H9 (cell line): ENCODE data around the gene GEMIN2. TPM values are rescaled to one million over a fixed set of nuclear protein-coding genes. Genes with fewer than 3 reads are reported as not detected.

Experiments used
- DNase-seq: peaks from one replicate; pipeline ENCODE4 v3.0.0-alpha.2; 2017
- H2AFZ ChIP-seq: one replicate; pipeline ENCODE4 v1.6.1; 2013; ENCODE audit warnings: mild to moderate bottlenecking, low read length, control low read depth, moderate library complexity
- H2AK5ac ChIP-seq: 2 replicates; pipeline ENCODE4 v1.6.1; 2013; ENCODE audit warnings: low read length, control low read depth, mixed read lengths; ENCODE audit not compliant: insufficient read length
- H2BK120ac ChIP-seq: one replicate; pipeline ENCODE4 v1.6.1; 2013; ENCODE audit warnings: low read depth, mild to moderate bottlenecking, low read length, control low read depth, inconsistent platforms; ENCODE audit not compliant: poor library complexity, severe bottlenecking
- H2BK12ac ChIP-seq: 2 replicates; pipeline ENCODE4 v1.6.1; 2013; ENCODE audit warnings: low read length, control low read depth, mixed read lengths, low read depth; ENCODE audit not compliant: insufficient read length
- H2BK15ac ChIP-seq: 2 replicates; pipeline ENCODE4 v1.6.1; 2013; ENCODE audit warnings: low read depth, low read length, control low read depth
- H2BK20ac ChIP-seq: one replicate; pipeline ENCODE4 v1.6.1; 2013; ENCODE audit warnings: low read depth, mild to moderate bottlenecking, low read length, control low read depth, inconsistent platforms; ENCODE audit not compliant: poor library complexity, severe bottlenecking
- H2BK5ac ChIP-seq: 2 replicates; pipeline ENCODE4 v1.6.1; 2013; ENCODE audit warnings: low read length, control low read depth, mixed read lengths; ENCODE audit not compliant: insufficient read length
- H3K14ac ChIP-seq: 2 replicates; pipeline ENCODE4 v1.6.1; 2013; ENCODE audit warnings: low read length, control low read depth; ENCODE audit not compliant: insufficient read depth
- H3K18ac ChIP-seq: 2 replicates; pipeline ENCODE4 v1.6.1; 2013; ENCODE audit warnings: low read depth, mild to moderate bottlenecking, mixed read lengths, low read length, control low read depth; ENCODE audit not compliant: insufficient read length
- H3K23ac ChIP-seq: 2 replicates; pipeline ENCODE4 v1.6.1; 2013; ENCODE audit warnings: low read length, control low read depth, mixed read lengths, low read depth; ENCODE audit not compliant: insufficient read length
- H3K23me2 ChIP-seq: 2 replicates; pipeline ENCODE4 v1.6.1; 2013; ENCODE audit warnings: low read depth, mild to moderate bottlenecking, mixed read lengths, low read length, control low read depth; ENCODE audit not compliant: insufficient read length, poor library complexity, severe bottlenecking
- H3K27ac ChIP-seq: 2 replicates; pipeline ENCODE4 v1.5.1; 2013; ENCODE audit warnings: low read length, control low read depth, mixed read lengths, low read depth; ENCODE audit not compliant: insufficient read length
- H3K27me3 ChIP-seq: 2 replicates; pipeline ENCODE4 v1.6.1; 2013; ENCODE audit warnings: low read length, control low read depth, inconsistent platforms; ENCODE audit not compliant: insufficient read depth
- H3K4ac ChIP-seq: 2 replicates; pipeline ENCODE4 v1.6.1; 2013; ENCODE audit warnings: low read depth, mild to moderate bottlenecking, control low read depth, inconsistent platforms, low read length, moderate library complexity
- H3K4me1 ChIP-seq: 2 replicates; pipeline ENCODE4 v1.6.1; 2013; ENCODE audit warnings: low read length, control low read depth, inconsistent platforms; ENCODE audit not compliant: insufficient read depth
- H3K4me2 ChIP-seq: 2 replicates; pipeline ENCODE4 v1.6.1; 2013; ENCODE audit warnings: low read length, control low read depth, mixed read lengths; ENCODE audit not compliant: insufficient read length, insufficient read depth
- H3K56ac ChIP-seq: 2 replicates; pipeline ENCODE4 v1.6.1; 2013; ENCODE audit warnings: low read depth, mild to moderate bottlenecking, mixed read lengths, low read length, control low read depth; ENCODE audit not compliant: insufficient read length
- H3K79me1 ChIP-seq: 2 replicates; pipeline ENCODE4 v1.6.1; 2013; ENCODE audit warnings: low read depth, mild to moderate bottlenecking, moderate library complexity, low read length, control low read depth, inconsistent platforms; ENCODE audit not compliant: insufficient read depth, poor library complexity, severe bottlenecking
- H3K79me2 ChIP-seq: 2 replicates; pipeline ENCODE4 v1.6.1; 2013; ENCODE audit warnings: low read length, control low read depth, inconsistent platforms; ENCODE audit not compliant: insufficient read depth
- H3K9ac ChIP-seq: 2 replicates; pipeline ENCODE4 v1.6.1; 2013; ENCODE audit warnings: low read length, control low read depth, mixed read lengths; ENCODE audit not compliant: insufficient read length; ENCODE audit errors: extremely low read depth
- H3K9me3 ChIP-seq: one replicate; pipeline ENCODE4 v1.6.1; 2013; ENCODE audit warnings: low read depth, low read length, inconsistent platforms; ENCODE audit not compliant: control insufficient read depth
- H3T11ph ChIP-seq: one replicate; pipeline ENCODE4 v1.6.1; 2013; ENCODE audit warnings: mild to moderate bottlenecking, low read length, control low read depth, inconsistent platforms
- H4K20me1 ChIP-seq: one replicate; pipeline ENCODE4 v1.6.1; 2013; ENCODE audit not compliant: control insufficient read depth, insufficient read length, insufficient read depth
- H4K5ac ChIP-seq: 2 replicates; pipeline ENCODE4 v1.6.1; 2013; ENCODE audit warnings: low read depth, mild to moderate bottlenecking, mixed read lengths, low read length, control low read depth; ENCODE audit not compliant: insufficient read length
- H4K8ac ChIP-seq: replicated peaks from 2 replicates; pipeline ENCODE4 v1.6.1; 2013; ENCODE audit warnings: low read length, control low read depth, mixed read lengths, low read depth; ENCODE audit not compliant: insufficient read length
- H4K91ac ChIP-seq: 2 replicates; pipeline ENCODE4 v1.6.1; 2013; ENCODE audit warnings: low read depth, mild to moderate bottlenecking, moderate library complexity, mixed read lengths, low read length, control low read depth; ENCODE audit not compliant: insufficient read length
- H3K27ac Mint-ChIP-seq, 3 experiments: 2 replicates in 2 of 3; 3 replicates in 1 of 3; pipeline ENCODE4 v1.8.0; 2020 to 2021; ENCODE audit warnings: mixed read lengths in 3 of 3, mild to moderate bottlenecking in 1 of 3, moderate library complexity in 1 of 3
- H3K27me3 Mint-ChIP-seq: 2 replicates; pipeline ENCODE4 v1.8.0; 2021; ENCODE audit warnings: low read depth, mild to moderate bottlenecking, moderate library complexity, mixed read lengths
- H3K36me3 Mint-ChIP-seq, 3 experiments: 2 replicates in 2 of 3; 3 replicates in 1 of 3; pipeline ENCODE4 v1.8.0; 2020 to 2021; ENCODE audit warnings: low read depth in 3 of 3, mixed read lengths in 3 of 3; ENCODE audit not compliant: insufficient read depth in 1 of 3
- H3K4me1 Mint-ChIP-seq, 2 experiments: 2 replicates each; pipeline ENCODE4 v1.8.0; 2020; ENCODE audit warnings: mixed read lengths in 2 of 2
- H3K4me3 Mint-ChIP-seq, 2 experiments: 2 replicates in 1 of 2; 3 replicates in 1 of 2; pipeline ENCODE4 v1.8.0; 2020 to 2021; ENCODE audit warnings: mild to moderate bottlenecking in 2 of 2, mixed read lengths in 2 of 2, moderate library complexity in 1 of 2
- H3K9me3 Mint-ChIP-seq, 2 experiments: 2 replicates in 1 of 2; 3 replicates in 1 of 2; pipeline ENCODE4 v1.8.0; 2020; ENCODE audit warnings: mild to moderate bottlenecking in 2 of 2, mixed read lengths in 2 of 2, moderate library complexity in 1 of 2
- CTCF ChIP-seq: fragments of 200-600 bp; sonication (generic); conservative IDR thresholded peaks from 3 replicates; pipeline ENCODE4 v1.8.0; 2021; ENCODE audit warnings: antibody characterized with exemption, mild to moderate bottlenecking
- WGBS: extraction: QIAGEN DNeasy Blood & Tissue Kit; methylation state at CpG from one replicate; pipeline ENCODE4 v1.1.7; 2013; ENCODE audit warnings: missing lambda C conversion rate, low lambda C conversion rate, mixed read lengths; ENCODE audit not compliant: insufficient read length; ENCODE audit errors: extremely low coverage; 5-methylcytosine and 5-hydroxymethylcytosine counted together
- total RNA-seq: library from RNA; stranded (reverse); gene quantifications from 2 replicates; pipeline ENCODE4 v1.2.1, GENCODE V29; 2021

Gene GEMIN2
- total RNA-seq, 1 experiment from 2014 or later = 36.3 TPM

- no peak overlapping the region for H3K18ac ChIP-seq
- H3K79me1 ChIP-seq = peaks cover 4% of the 10 kb centered on the region
- H4K20me1 ChIP-seq = no peaks in the 10 kb centered on the region
- H3K14ac ChIP-seq = no peak overlapping the region
- H2BK5ac ChIP-seq = no peak overlapping the region
- no peak overlapping the region for H3K4me2 ChIP-seq
- no peak overlapping the region for H4K91ac ChIP-seq
- H4K8ac ChIP-seq = no peak overlapping the region
- H3K27ac Mint-ChIP-seq = no peak overlapping the region
- H3K4ac ChIP-seq = no peak overlapping the region
- no peaks in the 10 kb centered on the region for H3K27me3 Mint-ChIP-seq
- no peak overlapping the region for H3K27ac ChIP-seq
- no peak overlapping the region for H2BK12ac ChIP-seq
- TF ChIP-seq CTCF = no peak
- no peaks in the 10 kb centered on the region for H3K9me3 ChIP-seq
- no peaks in the 10 kb centered on the region for H3K4me1 ChIP-seq
- H3K23ac ChIP-seq = no peak overlapping the region
- no peak overlapping the region for H3K4me3 Mint-ChIP-seq
- no peak overlapping the region for H3K9ac ChIP-seq
- H3K23me2 ChIP-seq = no peaks in the 10 kb centered on the region
- H3K4me1 Mint-ChIP-seq = no peaks in the 10 kb centered on the region
- no peak overlapping the region for H2AFZ ChIP-seq
- no peaks in the 10 kb centered on the region for H3K9me3 Mint-ChIP-seq
- H3T11ph ChIP-seq = no peak overlapping the region
- H2BK120ac ChIP-seq = no peak overlapping the region
- no peak overlapping the region for H2BK15ac ChIP-seq
- H2AK5ac ChIP-seq = no peak overlapping the region
- no peaks in the 10 kb centered on the region for H3K27me3 ChIP-seq
- no peak for DNase-seq
- H4K5ac ChIP-seq = no peak overlapping the region
- H3K36me3 Mint-ChIP-seq = peaks cover 5 to 39% (median 23%) of the 10 kb centered on the region in 3 experiments
- H2BK20ac ChIP-seq = no peak overlapping the region
- H3K56ac ChIP-seq = no peak overlapping the region
- WGBS = no CpG with 5 or more reads among the region's 6 CpGs
- H3K79me2 ChIP-seq = no peaks in the 10 kb centered on the region
Observed at GRCh38 chr14:39158222-39158858, 44.2 kb downstream of the GEMIN2 start.
